HepG2 (cell line): Measurements from ENCODE around the gene CASKIN1. TPM values are rescaled to one million over a fixed set of nuclear protein-coding genes. Genes with fewer than 3 reads are reported as not detected.

Experiments
- CBFB ChIP-seq: sonication (generic); formaldehyde crosslinking; IDR thresholded peaks from 2 replicates; pipeline ENCODE4 v1.4.0; 2020; ENCODE audit warnings: missing genetic modification reagents
- FOXA3 ChIP-seq: IDR thresholded peaks from 2 replicates; pipeline ENCODE4 v1.6.1; 2016; ENCODE audit warnings: missing genetic modification reagents, missing compliant biosample characterization
- GPN1 ChIP-seq: sonication (generic); formaldehyde crosslinking; IDR thresholded peaks from 2 replicates; pipeline ENCODE4 v1.5.1; 2020; ENCODE audit warnings: missing genetic modification reagents, borderline replicate concordance
- JDP2 ChIP-seq: sonication (generic); formaldehyde crosslinking; IDR thresholded peaks from 2 replicates; pipeline ENCODE4 v1.8.1; 2022; ENCODE audit warnings: missing genetic modification reagents, borderline replicate concordance
- KIAA2018 ChIP-seq: sonication (generic); formaldehyde crosslinking; IDR thresholded peaks from 2 replicates; pipeline ENCODE4 v1.5.0; 2020; ENCODE audit warnings: mild to moderate bottlenecking, missing genetic modification reagents, borderline replicate concordance
- YEATS4 ChIP-seq: sonication (generic); formaldehyde crosslinking; IDR thresholded peaks from 2 replicates; pipeline ENCODE4 v1.4.0; 2020; ENCODE audit warnings: missing genetic modification reagents, borderline replicate concordance
- ZNF234 ChIP-seq: sonication (generic); formaldehyde crosslinking; conservative IDR thresholded peaks from 2 replicates; pipeline ENCODE4 v1.5.1; 2020; ENCODE audit warnings: mild to moderate bottlenecking, missing genetic modification reagents
- ZNF549 ChIP-seq: sonication (generic); formaldehyde crosslinking; IDR thresholded peaks from 2 replicates; pipeline ENCODE4 v1.5.0; 2020; ENCODE audit warnings: missing genetic modification reagents
- polyA plus RNA-seq, 8 experiments: library from polyadenylated mRNA; depleted of rRNA in 3 of 8; stranded (reverse) in 7 of 8; unstranded in 1 of 8; fragments of >200 nt; fragmentation: Illumina TruSeq in 4 of 8; extraction: Trizol in 4 of 8; gene quantifications; 2 replicates each; pipeline versions ENCODE4 v1.2.1 to v1.2.3, GENCODE V29; 2011 to 2016; ENCODE audit warnings: low read depth in 4 of 8, missing spikeins in 1 of 8, mixed read lengths in 1 of 8; ENCODE audit not compliant: insufficient read depth in 1 of 8
- total RNA-seq, 5 experiments: library from RNA; depleted of rRNA; stranded (reverse); fragments of >200 nt; fragmentation: Illumina TruSeq; extraction: Trizol; gene quantifications; 2 replicates each; pipeline ENCODE4 v1.2.3, GENCODE V29; 2016; ENCODE audit warnings: low read depth in 1 of 5

Gene CASKIN1
- total and polyA plus RNA-seq, 2 of the 13 experiments (the other 11 are each of a cell fraction or from before 2014, with no cell fraction given), result 1.2 to 2.2 TPM

- TF ChIP-seq KIAA2018 (CRISPR knock-in tag) (no peak), JDP2 (CRISPR knock-in tag) (no peak), ZNF549 (CRISPR knock-in tag) (no peak), FOXA3 (CRISPR knock-in tag) (no peak), CBFB (CRISPR knock-in tag) (no peak), GPN1 (CRISPR knock-in tag) (no peak), ZNF234 (CRISPR knock-in tag) (no peak), YEATS4 (CRISPR knock-in tag) (no peak)
- TF ChIP-seq, all 625 proteins: peak for 0
Measured at GRCh38 chr16:2184346-2184745, 12.1 kb downstream of the CASKIN1 start (continued).
